Transverse colon (tissue), 4 donors: Measurements from ENCODE around the gene TMEM184A.

Experiments used
- CTCF ChIP-seq, 5 experiments: fragments of 200-600 bp in 3 of 5; fragments of 450-650 bp in 2 of 5; sonication (generic) in 3 of 5; IDR thresholded peaks; 1 replicate in 2 of 5; 2 replicates in 3 of 5; pipeline ENCODE4 v1.5.1; 2016 to 2017; ENCODE audit warnings: antibody characterized with exemption in 5 of 5, inconsistent platforms in 3 of 5, mild to moderate bottlenecking in 2 of 5, moderate library complexity in 1 of 5
- EP300 ChIP-seq: sonication (generic); formaldehyde crosslinking; IDR thresholded peaks from one replicate; pipeline ENCODE4 v1.6.1; 2017; ENCODE audit warnings: antibody characterized with exemption, low read depth
- POLR2A ChIP-seq: fragments of 450-650 bp; IDR thresholded peaks from one replicate; pipeline ENCODE4 v1.6.1; 2016; ENCODE audit warnings: antibody characterized with exemption, mild to moderate bottlenecking, moderate library complexity
- POLR2AphosphoS5 ChIP-seq, 3 donors: sonication (generic); formaldehyde crosslinking; IDR thresholded peaks; one replicate each; pipeline ENCODE4 v1.6.1; 2016; ENCODE audit warnings: antibody characterized with exemption in 3 of 3

DNA sequence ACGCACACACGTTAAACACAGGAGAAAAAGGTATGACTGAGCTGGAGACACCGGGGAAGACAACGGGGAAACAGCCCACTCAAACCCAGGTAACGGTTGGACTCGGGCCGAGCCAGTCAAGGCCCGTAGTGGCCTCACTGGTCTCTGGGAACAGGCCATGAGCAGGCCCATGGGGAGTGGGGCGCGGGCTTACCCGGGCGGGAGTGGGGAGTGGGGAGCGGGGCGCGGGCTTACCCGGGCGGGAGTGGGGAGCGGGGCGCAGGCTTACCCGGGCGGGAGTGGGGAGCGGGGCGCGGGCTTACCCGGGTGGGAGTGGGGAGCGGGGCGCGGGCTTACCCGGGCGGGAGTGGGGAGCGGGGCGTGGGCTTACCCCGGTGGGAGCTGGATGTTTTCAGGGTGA lies 63.4 kb downstream of the TMEM184A start:
- TF ChIP-seq CTCF (IDR thresholded peaks at IDR 0.05) (no peak), POLR2AphosphoS5 (IDR thresholded peaks at IDR 0.05) (no peak), POLR2A (no peak), EP300 (no peak)
